LNCaP clone FGC (cell line): ENCODE results near the gene PGS1.

Source experiments
- DNase-seq: peaks from one replicate; pipeline ENCODE4 v3.0.0-alpha.2; 2011; ENCODE audit warnings: low read depth
- H3K4me3 ChIP-seq: 2 replicates; pipeline ENCODE4 v1.5.1; 2011; ENCODE audit warnings: mild to moderate bottlenecking, low read depth, low read length, control low read depth
- TF ChIP-seq, protein P1 (sequence below): IDR thresholded peaks from 2 replicates; pipeline ENCODE4 v1.5.1; 2012; ENCODE audit warnings: mild to moderate bottlenecking; ENCODE audit not compliant: control insufficient read depth, insufficient read depth; ENCODE audit errors: extremely low read depth

Gene PGS1

DNA sequence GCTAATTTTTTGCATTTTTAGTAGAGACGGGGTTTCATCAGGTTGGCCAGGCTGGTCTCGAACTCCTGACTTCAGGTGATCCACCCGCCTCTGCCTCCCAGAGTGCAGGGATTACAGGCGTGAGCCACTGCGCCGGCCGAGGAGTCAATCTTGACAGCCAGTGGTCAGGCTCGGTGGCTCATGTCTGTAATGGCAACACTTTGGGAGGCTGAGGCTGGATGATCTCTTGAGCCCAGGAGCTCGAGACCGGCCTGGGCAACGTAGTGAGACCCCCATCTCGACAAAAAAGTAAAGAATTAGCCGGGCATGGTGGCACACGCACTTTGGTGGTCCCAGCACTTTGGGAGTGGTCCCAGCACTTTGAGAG is 608 bp upstream of the PGS1 start:
- peak overlapping the region; percentile 73 for H3K4me3 ChIP-seq
- no peak for DNase-seq
- TF ChIP-seq, protein P1, sequence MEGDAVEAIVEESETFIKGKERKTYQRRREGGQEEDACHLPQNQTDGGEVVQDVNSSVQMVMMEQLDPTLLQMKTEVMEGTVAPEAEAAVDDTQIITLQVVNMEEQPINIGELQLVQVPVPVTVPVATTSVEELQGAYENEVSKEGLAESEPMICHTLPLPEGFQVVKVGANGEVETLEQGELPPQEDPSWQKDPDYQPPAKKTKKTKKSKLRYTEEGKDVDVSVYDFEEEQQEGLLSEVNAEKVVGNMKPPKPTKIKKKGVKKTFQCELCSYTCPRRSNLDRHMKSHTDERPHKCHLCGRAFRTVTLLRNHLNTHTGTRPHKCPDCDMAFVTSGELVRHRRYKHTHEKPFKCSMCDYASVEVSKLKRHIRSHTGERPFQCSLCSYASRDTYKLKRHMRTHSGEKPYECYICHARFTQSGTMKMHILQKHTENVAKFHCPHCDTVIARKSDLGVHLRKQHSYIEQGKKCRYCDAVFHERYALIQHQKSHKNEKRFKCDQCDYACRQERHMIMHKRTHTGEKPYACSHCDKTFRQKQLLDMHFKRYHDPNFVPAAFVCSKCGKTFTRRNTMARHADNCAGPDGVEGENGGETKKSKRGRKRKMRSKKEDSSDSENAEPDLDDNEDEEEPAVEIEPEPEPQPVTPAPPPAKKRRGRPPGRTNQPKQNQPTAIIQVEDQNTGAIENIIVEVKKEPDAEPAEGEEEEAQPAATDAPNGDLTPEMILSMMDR, result no peak

DNA sequence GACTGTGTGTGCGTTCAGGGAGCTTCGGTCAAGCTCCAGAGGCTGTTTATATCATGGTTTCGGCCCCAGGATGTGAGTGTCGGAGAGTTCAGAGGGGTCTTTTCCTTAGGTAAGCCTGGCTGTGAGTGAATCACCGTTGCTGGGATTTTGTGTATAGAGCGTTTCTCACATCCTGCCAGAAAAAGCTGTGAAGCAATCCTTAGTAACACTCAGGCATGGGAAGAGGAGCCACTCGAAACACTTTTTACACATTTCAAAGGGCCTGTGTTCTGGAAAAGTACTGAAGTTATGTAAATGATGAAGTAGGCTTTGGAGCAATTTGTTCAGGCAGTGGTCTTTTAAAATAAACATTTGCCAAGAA is 662 bp downstream of the PGS1 start:
- DNase-seq, result no peak
- TF ChIP-seq, protein P1, result no peak
- H3K4me3 ChIP-seq, result peak overlapping the region; percentile 73

DNA sequence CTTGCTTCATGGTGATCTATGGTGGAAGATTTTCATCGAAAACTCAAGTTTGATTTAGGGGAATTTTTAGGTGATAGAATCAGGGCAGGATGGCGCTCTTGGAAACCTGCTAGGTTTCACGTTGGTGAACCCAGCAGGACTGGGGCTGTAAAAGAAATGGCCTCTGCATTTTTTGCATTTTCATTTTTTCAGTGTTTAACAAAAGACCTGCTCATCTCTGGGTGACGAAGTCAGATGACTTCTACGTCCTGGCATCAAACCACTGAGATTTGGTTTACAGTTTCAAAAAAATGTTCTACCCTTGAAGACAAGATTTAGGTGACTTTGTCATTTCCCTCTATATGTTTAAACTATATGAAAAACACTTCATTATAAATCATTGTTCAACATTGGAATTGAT is 1.9 kb downstream of the PGS1 start:
- TF ChIP-seq, protein P1, result no peak
- no peak for DNase-seq

DNA sequence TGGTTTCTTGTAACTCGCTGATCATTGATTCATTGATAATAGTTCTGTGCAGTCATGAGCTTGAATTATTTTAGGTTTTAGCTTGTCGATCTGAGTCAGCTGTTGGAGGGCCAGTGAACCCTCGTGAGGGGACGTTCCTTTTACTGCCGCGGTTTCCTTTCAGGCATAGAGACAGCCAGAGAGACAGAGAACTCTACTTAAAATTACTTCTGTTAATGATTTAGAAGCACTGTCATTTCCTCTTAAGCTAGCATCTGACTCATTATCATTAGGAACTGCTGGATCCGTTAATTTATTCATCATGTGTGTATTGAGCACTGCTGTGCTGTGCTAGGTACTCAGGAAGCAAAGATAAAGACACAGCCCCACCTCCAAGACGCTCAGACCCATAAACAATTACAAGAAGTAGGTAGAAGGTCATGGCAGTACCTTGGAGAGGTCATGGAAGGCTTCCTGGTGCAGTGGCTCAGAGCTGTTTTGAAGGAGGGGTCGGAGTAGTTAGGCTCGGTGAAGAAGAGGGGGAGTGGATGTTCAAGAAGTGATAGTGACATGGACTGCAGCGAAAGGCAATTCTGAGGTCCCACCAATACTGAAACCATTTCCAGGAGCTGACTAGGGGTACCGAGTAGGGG is 3.3 kb downstream of the PGS1 start:
- no peak for DNase-seq
- TF ChIP-seq, protein P1, result no peak

More for the DNA sequence above, 1.9 kb downstream of the PGS1 start:
- no peak overlapping the region for H3K4me3 ChIP-seq

DNA sequence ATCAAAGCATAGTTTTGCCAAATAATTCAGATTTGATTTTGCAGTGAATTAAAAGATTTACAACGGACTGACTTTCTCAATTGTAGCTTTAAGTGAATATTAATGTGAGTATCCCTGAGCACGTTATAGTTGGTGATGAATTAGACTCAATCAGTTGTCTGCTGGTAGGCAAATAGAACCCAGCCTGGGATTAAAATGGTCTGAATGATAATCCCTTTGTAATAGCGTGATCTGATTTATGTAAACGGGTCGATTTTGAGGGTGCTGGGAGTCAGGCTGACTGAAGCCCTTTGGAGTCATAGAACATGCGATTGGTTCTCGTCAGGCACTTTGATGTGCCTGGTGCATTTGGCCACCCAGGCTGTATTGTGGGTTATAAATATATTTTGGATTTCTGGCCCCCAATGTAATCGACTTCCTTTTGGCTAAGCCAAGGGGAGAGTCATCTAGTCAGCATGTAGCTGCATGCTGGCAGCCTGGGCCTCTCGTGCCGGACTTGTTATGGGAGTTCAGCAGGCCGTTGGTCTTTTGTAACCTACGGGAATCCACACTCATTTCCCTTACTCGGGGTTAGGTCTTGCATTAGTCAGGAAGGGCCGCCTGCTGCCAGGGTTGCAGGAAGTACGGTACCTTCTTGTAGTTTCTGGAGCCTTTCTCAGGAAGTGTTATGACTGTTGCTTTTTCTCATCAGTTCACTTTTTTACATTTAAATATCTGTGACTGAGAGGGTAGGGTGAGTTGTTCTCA is 5.4 kb downstream of the PGS1 start:
- no peak overlapping the region for H3K4me3 ChIP-seq
- TF ChIP-seq, protein P1, result no peak
- no peak for DNase-seq

More for the DNA sequence above, 3.3 kb downstream of the PGS1 start:
- no peak overlapping the region for H3K4me3 ChIP-seq

DNA sequence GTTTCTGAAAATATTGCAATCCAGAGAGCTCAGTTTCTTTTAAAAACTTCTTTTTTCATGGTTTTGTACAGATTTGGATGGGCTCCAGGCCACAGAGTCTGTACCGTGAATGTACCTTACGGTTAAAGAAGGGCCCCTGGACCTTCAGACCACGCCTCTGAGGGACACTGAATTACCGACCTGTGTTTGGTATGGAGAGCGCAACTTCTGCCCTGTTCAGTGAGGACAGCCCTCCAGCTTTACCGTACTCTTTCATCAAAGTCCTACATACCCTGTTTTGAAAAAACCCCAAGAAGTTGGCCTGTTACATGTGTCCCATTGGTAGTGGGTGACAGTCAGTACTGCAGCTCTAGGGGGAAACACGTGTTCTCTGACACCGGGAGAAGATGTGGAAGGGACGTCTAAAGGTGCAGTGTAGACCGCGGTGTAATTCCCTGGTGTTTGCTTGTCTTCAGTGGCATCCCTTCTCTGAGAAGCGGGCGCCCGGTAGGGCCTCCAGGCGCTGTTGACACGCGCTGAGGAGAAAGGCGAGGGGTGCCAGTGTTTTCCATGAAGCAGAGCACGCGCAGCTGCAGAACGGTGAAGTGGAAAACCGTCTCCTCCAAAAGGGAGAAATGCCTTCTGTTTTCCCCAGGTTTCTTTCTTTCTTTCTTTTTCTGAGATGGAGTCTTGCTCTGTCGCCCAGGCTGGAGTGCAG is 6.2 kb downstream of the PGS1 start:
- TF ChIP-seq, protein P1, result no peak
- no peak overlapping the region for H3K4me3 ChIP-seq
- no peak for DNase-seq
